Activated T-helper 1 cell treated with Interleukin-2 at 50 U/mL for 16 hours (primary cell): ENCODE data around the gene MOB3B.

Source experiments
- DNase-seq: peaks from one replicate; pipeline ENCODE4 v3.0.0-alpha.2; 2020; ENCODE audit warnings: low read depth

Gene MOB3B

GRCh38 chr9:27278374-27278773 is 251.2 kb downstream of the MOB3B start:
- DNase-seq: no peak

GRCh38 chr9:27276193-27277030 is 253.2 kb downstream of the MOB3B start:
- no peak for DNase-seq
